Stimulated activated naive CD8-positive, alpha-beta T cell treated with anti-CD3 and anti-CD28 coated beads, Interleukin-15, amount 100 ng/mL, for 72 hours (primary cell): ENCODE results near the gene RNF11.
A peak's percentile ranks its signal among the peaks of the same experiment; 100 is the strongest.

Source experiments
- ATAC-seq: fragments of 150-1000 bp; cut with Tn5 transposase; 2 replicates; pipeline ENCODE4 v1.10.0; 2021; ENCODE audit warnings: mild to moderate bottlenecking, moderate library complexity
- DNase-seq, 2 donors: peaks; one replicate each; pipeline ENCODE4 v3.0.0; 2021 to 2022
- H3K27ac Mint-ChIP-seq, 2 donors: one replicate each; pipeline ENCODE4 v1.8.0; 2022; ENCODE audit warnings: mild to moderate bottlenecking in 2 of 2, mixed read lengths in 2 of 2, moderate library complexity in 2 of 2
- H3K27me3 Mint-ChIP-seq: one replicate; pipeline ENCODE4 v1.8.0; 2022; ENCODE audit warnings: mixed read lengths
- H3K4me1 Mint-ChIP-seq: one replicate; pipeline ENCODE4 v1.8.0; 2022; ENCODE audit warnings: mild to moderate bottlenecking, mixed read lengths
- H3K4me3 Mint-ChIP-seq, 2 donors: one replicate each; pipeline ENCODE4 v1.8.0; 2022; ENCODE audit warnings: mild to moderate bottlenecking in 2 of 2, mixed read lengths in 2 of 2, moderate library complexity in 1 of 2
- H3K9me3 Mint-ChIP-seq, 2 donors: one replicate each; pipeline ENCODE4 v1.8.0; 2022; ENCODE audit warnings: mixed read lengths in 2 of 2

The RNF11 gene

GRCh38 chr1:51270751-51271150 is 34.7 kb downstream of the RNF11 start:
- Mint-ChIP-seq H3K4me1 (peaks cover 32% of the 10 kb centered on the region), H3K4me3 (no peak overlapping the region), H3K9me3 (no peaks in the 10 kb centered on the region), H3K27ac (no peak overlapping the region), H3K27me3 (no peaks in the 10 kb centered on the region)
- DNase-seq (no peak), ATAC-seq (no peak)

DNA sequence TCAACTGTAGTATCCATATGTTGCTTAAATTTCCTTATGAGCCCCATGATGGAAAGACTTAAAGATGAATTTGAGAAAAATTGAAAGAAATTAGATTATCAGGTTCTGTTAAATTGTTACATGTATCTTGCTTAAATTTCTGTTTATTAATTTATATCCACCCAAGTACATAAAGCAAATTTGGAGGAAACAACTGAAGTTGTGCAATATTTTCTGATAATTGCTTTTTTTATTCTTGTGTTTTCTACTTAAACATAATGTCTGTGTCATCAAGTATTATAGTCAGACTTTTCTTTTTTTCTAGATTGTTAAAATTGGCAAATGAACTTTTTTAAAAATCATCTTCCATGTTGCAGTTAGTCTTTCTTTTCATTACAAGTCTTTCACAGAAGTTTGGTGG is 36.8 kb downstream of the RNF11 start:
- DNase-seq (no peak), ATAC-seq (no peak)
- no peaks in the 10 kb centered on the region for H3K27me3 Mint-ChIP-seq
- H3K27ac Mint-ChIP-seq, result no peak overlapping the region
- H3K4me1 Mint-ChIP-seq, result peaks cover 10% of the 10 kb centered on the region
- no peak overlapping the region for H3K4me3 Mint-ChIP-seq
- H3K9me3 Mint-ChIP-seq, result no peaks in the 10 kb centered on the region

DNA sequence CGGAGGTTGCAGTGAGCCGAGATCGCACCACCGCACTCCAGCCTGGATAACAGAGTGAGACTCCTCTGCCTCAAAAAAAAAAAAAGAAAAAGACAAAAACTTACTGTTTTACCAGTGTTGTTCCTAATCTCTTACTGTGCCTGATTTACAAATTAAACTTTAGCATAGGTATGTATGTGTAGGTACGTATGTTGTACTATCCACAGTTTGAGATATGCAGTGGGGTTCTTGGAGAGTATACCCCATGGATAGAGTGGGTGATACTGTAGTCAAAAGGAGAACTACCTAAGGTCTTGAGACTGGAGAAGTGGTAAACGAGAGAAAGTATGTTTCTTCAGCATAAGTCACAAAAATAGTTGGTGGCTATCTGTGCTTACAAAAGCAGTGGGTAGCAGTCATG is 38.6 kb downstream of the RNF11 start:
- Mint-ChIP-seq H3K4me1 (no peaks in the 10 kb centered on the region), H3K27ac (no peak overlapping the region), H3K27me3 (no peaks in the 10 kb centered on the region), H3K9me3 (no peaks in the 10 kb centered on the region), H3K4me3 (no peak overlapping the region)
- no peak for DNase-seq
- ATAC-seq, result no peak

GRCh38 chr1:51276286-51276685 is 40.2 kb downstream of the RNF11 start:
- no peak for ATAC-seq
- Mint-ChIP-seq H3K27ac (no peak overlapping the region), H3K9me3 (no peaks in the 10 kb centered on the region), H3K27me3 (no peaks in the 10 kb centered on the region), H3K4me3 (no peak overlapping the region), H3K4me1 (no peaks in the 10 kb centered on the region)
- DNase-seq, result no peak

- H3K27ac Mint-ChIP-seq, result no peak overlapping the region
- no peak for DNase-seq
- no peaks in the 10 kb centered on the region for H3K27me3 Mint-ChIP-seq
- ATAC-seq, result no peak
- no peaks in the 10 kb centered on the region for H3K9me3 Mint-ChIP-seq
- H3K4me1 Mint-ChIP-seq, result peaks cover 20% of the 10 kb centered on the region
- no peak overlapping the region for H3K4me3 Mint-ChIP-seq
These were observed 44.4 kb downstream of the RNF11 start for GRCh38 chr1:51280321-51280978.

GRCh38 chr1:51281807-51282206 is 45.7 kb downstream of the RNF11 start:
- no peak for DNase-seq
- no peak for ATAC-seq
- H3K27me3 Mint-ChIP-seq, result no peaks in the 10 kb centered on the region
- no peak overlapping the region for H3K27ac Mint-ChIP-seq
- peaks cover 21% of the 10 kb centered on the region for H3K4me1 Mint-ChIP-seq
- no peak overlapping the region for H3K4me3 Mint-ChIP-seq
- no peaks in the 10 kb centered on the region for H3K9me3 Mint-ChIP-seq

DNA sequence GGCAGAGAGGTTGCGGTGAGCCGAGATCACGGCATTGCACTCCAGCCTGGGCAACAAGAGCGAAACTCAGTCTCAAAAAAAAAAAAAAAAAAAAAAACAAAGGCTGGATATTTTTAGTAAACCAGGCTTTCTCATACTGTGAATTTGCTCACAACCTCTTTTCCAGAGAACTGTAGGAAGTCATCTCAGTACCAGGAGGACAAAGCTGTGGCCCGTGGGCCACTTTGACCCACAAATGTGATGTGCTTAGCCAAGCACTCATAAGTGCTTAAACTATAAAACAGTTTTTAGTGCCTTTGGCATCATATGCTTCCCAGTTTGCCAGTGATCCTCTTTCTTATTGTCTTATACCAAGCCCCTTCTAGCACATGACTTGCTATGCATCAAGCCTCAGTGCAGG is 46.5 kb downstream of the RNF11 start:
- Mint-ChIP-seq H3K9me3 (no peaks in the 10 kb centered on the region), H3K27me3 (no peaks in the 10 kb centered on the region), H3K4me1 (peaks cover 21% of the 10 kb centered on the region), H3K27ac (no peak overlapping the region), H3K4me3 (no peak overlapping the region)
- no peak for ATAC-seq
- no peak for DNase-seq

- Mint-ChIP-seq H3K27ac (no peak overlapping the region), H3K4me3 (no peak overlapping the region), H3K4me1 (peaks cover 21% of the 10 kb centered on the region), H3K9me3 (no peaks in the 10 kb centered on the region), H3K27me3 (no peaks in the 10 kb centered on the region)
- ATAC-seq (no peak), DNase-seq (no peak)
These were observed 47.9 kb downstream of the RNF11 start for GRCh38 chr1:51283979-51284378.

DNA sequence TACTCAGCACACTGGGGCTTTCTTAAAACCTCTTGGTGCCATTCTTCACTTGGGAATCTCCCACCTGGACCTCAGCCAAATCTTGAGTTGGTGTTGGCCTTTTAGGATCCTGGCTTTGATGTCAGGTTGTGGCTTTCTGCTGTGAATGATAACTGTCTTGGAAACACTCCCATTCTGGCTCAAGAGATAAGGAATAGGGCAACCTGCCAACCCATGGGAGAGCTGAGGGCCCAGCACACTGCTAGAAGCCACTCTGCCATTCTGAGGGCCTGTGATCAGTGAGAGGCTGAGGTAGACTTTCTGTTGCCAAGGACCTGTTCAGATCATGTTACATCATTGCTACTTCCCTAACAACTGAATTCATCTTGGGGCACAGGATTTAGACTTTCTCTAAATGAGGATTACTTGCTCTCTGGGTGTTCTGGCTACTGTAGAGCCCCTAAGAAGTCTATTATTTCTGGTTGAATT is 48.4 kb downstream of the RNF11 start:
- Mint-ChIP-seq H3K4me1 (peaks cover 21% of the 10 kb centered on the region), H3K4me3 (peak overlapping the region in 1 of 2 donors; percentile 67), H3K9me3 (no peaks in the 10 kb centered on the region), H3K27me3 (no peaks in the 10 kb centered on the region), H3K27ac (peak overlapping the region in 1 of 2 donors; percentile 82)
- ATAC-seq (peak; percentile 79), DNase-seq (no peak)

- Mint-ChIP-seq H3K4me3 (peak overlapping the region in 1 of 2 donors; percentile 67), H3K27ac (peak overlapping the region in 1 of 2 donors; percentile 82), H3K9me3 (no peaks in the 10 kb centered on the region), H3K27me3 (no peaks in the 10 kb centered on the region), H3K4me1 (peaks cover 21% of the 10 kb centered on the region)
- DNase-seq (no peak), ATAC-seq (peak; percentile 94)
These were observed 49.0 kb downstream of the RNF11 start for GRCh38 chr1:51285055-51285454.

GRCh38 chr1:51287966-51288365 is 51.9 kb downstream of the RNF11 start:
- no peak overlapping the region for H3K4me3 Mint-ChIP-seq
- ATAC-seq, result no peak
- H3K27ac Mint-ChIP-seq, result no peak overlapping the region
- no peaks in the 10 kb centered on the region for H3K9me3 Mint-ChIP-seq
- H3K4me1 Mint-ChIP-seq, result peaks cover 21% of the 10 kb centered on the region
- no peak for DNase-seq
- H3K27me3 Mint-ChIP-seq, result no peaks in the 10 kb centered on the region

GRCh38 chr1:51288578-51288977 is 52.5 kb downstream of the RNF11 start:
- Mint-ChIP-seq H3K9me3 (no peaks in the 10 kb centered on the region), H3K27ac (no peak overlapping the region), H3K4me3 (no peak overlapping the region), H3K4me1 (peaks cover 20% of the 10 kb centered on the region), H3K27me3 (no peaks in the 10 kb centered on the region)
- ATAC-seq (no peak), DNase-seq (no peak)

- H3K9me3 Mint-ChIP-seq, result no peaks in the 10 kb centered on the region
- ATAC-seq, result no peak
These were observed 53.8 kb downstream of the RNF11 start for GRCh38 chr1:51289676-51290488.

DNA sequence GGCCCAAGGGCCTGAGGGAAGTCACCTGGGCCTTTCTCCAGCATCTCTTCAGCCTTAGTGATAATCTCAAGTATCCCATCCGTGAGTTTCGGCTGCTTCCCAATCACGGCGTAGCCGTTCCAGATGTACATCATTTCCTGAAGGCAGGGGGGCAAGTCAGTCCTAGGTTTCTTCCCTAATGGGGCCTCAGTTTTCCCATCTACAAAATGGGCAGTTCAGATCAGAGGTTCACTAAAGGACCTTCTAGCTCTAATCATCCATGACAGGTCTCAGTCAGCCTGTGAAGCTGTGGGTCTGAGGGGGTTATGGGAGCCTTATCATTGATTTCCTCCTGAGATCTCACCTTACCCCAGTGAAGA is 54.4 kb downstream of the RNF11 start:
- Mint-ChIP-seq H3K4me1 (peaks cover 11% of the 10 kb centered on the region), H3K4me3 (no peak overlapping the region), H3K27me3 (no peaks in the 10 kb centered on the region)

More at GRCh38 chr1:51289676-51290488, 53.8 kb downstream of the RNF11 start:
- no peak overlapping the region for H3K4me3 Mint-ChIP-seq
- H3K4me1 Mint-ChIP-seq, result peaks cover 11% of the 10 kb centered on the region
- DNase-seq, result no peak
- no peaks in the 10 kb centered on the region for H3K27me3 Mint-ChIP-seq
- peak overlapping the region in 1 of 2 donors; percentile 10 for H3K27ac Mint-ChIP-seq

DNA sequence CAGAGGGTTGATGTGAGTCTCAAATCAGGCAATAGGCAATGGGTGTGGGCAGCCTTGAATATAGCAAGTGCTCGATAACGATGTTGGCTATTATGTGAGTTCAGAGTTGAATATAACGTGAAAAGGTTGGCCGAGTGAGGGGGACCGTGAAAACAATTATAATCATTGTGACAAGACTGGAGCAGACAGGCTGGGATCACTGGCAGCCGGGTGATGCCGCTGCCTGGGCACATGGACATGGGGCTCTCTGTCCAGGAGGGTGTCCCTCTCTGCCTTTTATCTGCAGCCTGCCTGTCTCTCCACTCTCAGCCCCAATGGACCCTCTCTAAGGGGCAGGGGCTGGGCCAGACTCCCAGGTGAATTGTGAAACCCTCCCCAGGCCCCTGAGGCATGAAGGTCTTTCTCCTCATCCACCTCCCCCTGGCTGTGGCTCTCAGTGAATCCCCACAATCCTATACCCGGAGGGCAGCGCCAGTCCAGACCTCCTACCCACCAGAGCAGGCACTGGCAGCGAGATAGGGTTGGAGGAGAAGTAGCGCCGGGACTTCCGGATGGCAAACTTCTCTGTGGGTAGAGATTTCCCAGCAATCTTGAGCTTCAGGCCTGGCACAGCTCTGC is 57.9 kb downstream of the RNF11 start:
- H3K9me3 Mint-ChIP-seq, result no peaks in the 10 kb centered on the region
- no peak overlapping the region for H3K27ac Mint-ChIP-seq
- ATAC-seq (no peak), DNase-seq (no peak)
- peaks cover 34% of the 10 kb centered on the region for H3K4me1 Mint-ChIP-seq
- H3K27me3 Mint-ChIP-seq, result no peaks in the 10 kb centered on the region
- H3K4me3 Mint-ChIP-seq, result no peak overlapping the region

More for the DNA sequence above, 54.4 kb downstream of the RNF11 start:
- H3K27ac Mint-ChIP-seq, result no peak overlapping the region
- ATAC-seq, result no peak
- DNase-seq, result no peak
- no peaks in the 10 kb centered on the region for H3K9me3 Mint-ChIP-seq

DNA sequence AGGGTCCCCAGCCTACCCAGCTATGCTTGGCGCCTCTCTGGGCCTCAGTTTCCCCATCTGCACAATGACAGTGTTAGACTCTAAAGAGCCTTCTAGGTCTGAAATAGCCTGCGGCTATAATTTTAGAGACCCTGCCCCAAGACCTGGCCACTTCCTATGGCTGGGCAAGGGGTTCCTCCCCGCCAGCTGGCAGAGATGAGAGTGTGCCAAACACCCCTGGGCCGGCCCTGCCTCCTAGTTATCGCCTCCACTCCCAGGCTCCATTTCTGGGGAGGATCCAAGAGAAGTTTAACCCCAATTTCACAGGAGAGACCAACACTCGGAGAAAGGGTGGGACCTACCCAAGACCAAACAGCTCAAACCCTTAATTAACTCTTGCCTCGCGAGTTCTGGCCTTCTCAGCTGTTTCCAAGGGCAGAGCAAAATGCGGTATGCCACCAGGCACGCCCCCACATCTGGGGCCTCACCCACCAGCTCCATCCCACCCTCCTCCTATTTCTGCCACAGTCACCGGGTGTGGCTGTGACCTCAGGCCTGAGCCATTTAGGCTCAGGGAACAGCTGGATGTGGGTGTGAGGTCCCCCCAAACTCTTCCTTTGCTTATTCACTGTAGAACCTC is 58.6 kb downstream of the RNF11 start:
- Mint-ChIP-seq H3K9me3 (no peaks in the 10 kb centered on the region), H3K27me3 (no peaks in the 10 kb centered on the region), H3K4me3 (no peak overlapping the region), H3K4me1 (peaks cover 34% of the 10 kb centered on the region), H3K27ac (peak overlapping the region in 1 of 2 donors; percentile 29)
- DNase-seq, result no peak
- ATAC-seq, result no peak
